ENCODE data around the gene FN3KRP. TPM values are rescaled to one million over a fixed set of nuclear protein-coding genes. Genes with fewer than 3 reads are reported as not detected.
A peak's percentile ranks its signal among the peaks of the same experiment; 100 is the strongest.

The FN3KRP gene
- total RNA-seq, 1 experiment from 2014 or later, result 16.4 TPM

DNA sequence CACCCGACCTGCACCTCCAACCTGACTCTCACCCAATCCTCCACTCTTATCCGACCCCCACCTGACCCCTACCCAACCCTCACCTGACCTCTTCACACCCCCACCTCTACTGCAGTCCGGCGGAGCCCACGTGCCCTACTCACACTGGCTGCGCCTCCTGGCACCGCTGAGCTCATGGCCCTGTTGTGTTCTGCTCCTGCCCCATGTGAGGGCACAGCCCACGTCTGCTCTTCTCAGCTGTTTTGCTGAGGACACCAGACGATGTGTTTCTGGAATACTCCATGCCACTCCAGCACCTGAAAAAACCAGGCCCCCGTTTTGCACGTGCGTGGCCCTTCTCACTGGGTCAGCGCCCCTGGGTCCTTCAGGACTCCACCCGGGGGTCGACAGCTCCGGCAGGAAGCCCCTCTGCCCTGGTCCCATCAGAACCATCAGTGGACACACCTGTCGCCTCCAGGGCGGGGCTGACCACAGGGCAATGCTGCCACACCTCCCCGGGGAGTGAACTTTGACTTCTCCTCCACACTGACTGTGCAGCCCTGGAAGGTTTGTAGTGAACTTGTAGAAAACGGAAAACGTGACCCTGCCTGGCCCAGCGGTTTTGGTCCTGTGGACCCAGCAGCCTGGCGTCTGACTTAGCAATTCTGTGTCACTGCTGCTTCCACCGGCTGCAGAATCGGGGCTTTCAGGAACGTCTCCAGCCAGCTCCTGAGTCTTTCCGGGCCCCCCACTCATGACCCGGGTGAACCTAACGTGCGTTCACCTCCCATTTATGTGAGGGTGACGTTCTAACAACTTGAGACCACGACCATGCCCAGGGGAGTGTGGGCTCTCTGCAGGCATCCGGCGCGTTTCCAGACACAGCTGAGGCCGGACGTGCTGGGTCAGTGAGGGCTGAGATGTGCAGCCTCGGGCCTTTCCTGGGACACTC lies 12.3 kb upstream of the FN3KRP start:
- no peak for DNase-seq (ENCODE audit: extremely low read depth, low read depth)

DNA sequence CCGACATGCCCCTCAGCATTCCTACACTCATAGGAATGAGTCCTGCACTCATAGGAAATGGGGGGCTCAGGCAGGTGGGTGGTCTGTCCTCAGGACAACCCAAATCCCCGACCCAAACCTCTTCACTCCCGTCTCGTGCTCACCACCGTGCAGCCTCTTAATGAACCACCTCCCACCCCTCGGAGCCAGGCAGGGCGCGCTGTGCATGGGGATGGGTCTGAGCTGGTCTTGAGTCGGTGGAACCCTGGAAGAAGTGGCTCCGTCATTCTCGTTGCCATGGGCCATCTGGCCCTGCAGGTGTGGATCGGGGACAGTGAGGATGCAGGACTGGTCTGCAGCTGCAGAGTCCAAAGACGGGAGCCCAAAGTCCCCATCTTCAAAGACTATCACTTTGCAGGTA lies 11.6 kb upstream of the FN3KRP start:
- DNase-seq (ENCODE audit: extremely low read depth, low read depth), result no peak

DNA sequence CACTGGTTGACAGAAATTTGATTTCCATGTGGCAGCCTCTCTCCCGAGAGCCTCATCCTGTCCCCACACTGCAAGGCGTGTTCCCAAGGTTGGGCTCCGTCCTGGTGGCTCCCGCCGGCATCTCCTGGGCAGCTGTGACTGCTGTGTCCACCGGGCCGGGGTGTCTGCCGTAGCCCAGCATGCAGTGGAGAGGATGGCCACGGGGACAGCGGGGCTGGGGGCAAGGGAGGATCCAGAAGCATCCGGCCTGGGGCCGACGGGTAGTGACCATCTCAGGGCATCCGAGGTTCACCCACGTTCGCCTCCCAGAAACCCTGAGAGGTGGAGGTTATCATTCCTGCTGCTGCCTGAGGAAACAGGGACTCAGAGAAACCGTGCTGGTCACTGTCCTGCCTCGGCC lies 10.8 kb upstream of the FN3KRP start:
- DNase-seq (ENCODE audit: extremely low read depth, low read depth), result no peak

DNA sequence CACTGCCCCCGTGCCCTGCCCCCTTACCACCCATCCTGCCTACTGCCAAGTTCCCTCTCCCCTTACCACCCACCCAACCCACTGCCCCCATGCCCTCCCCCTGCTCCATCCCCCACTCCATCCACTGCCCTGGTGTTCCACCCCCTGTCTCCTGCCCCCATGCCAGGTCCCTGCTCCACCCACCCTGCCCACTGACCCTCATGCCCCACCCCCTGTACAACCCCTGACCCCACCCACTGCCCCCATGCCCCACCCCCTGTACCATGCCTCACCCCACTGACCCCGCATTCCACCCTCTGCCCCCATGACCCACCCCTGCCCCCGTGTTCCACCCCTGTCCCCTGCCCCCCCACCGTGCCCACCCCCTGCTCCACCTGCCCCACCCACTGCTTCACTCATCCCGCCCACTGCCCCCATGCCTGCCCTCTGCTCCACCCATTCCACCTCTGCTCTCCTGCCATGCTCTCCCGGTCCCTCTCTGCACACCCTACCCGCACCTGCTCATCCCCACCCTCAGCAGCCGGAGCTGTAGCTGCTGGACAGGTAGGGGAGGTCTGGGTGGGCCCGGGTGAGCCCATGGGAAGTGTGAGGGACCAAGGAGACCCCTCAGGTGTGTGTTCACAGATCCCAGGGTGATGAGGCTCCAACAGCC lies 7.4 kb upstream of the FN3KRP start:
- DNase-seq (ENCODE audit: extremely low read depth, low read depth), result no peak

DNA sequence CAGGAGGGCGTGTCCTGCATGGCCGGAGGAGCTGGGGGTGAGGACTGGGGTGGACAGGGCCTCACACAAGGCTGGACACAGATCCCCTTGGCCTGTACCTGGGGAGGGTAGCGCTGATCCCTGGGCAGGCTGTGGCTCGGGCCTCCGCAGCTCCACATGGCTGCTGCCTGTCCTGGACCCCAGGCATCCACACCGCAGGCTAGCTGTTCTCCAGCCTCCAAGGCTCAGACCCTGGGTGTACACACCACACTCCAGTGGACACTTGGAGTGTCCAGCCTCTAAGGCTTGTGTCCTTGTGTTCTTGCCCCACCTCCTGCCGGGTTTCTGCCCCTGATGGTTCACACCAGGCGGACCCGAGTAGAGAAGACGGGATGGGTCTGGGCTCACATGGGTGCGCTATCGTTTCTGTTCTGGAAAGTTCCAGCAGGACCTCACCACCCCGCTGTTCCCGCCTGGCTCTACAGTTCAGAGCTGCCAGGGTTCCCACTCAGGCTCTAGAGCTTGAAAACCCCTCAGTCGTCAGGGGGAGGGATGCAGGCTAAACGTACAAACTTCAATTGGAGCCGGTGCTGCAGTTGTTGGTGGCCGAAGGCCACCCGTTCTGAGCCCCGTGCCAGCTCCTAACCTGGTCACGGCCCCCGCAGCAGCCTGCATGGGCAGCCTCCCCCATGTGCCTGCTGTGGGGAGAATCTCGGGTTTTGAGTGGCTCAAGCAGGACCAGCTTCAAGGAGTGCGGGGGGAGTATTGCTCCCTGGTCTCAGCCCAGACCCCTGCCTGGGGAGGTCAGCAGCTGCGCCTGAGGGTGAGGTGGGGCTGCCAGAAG lies 6.6 kb upstream of the FN3KRP start:
- no peak for DNase-seq (ENCODE audit: extremely low read depth, low read depth)

DNA sequence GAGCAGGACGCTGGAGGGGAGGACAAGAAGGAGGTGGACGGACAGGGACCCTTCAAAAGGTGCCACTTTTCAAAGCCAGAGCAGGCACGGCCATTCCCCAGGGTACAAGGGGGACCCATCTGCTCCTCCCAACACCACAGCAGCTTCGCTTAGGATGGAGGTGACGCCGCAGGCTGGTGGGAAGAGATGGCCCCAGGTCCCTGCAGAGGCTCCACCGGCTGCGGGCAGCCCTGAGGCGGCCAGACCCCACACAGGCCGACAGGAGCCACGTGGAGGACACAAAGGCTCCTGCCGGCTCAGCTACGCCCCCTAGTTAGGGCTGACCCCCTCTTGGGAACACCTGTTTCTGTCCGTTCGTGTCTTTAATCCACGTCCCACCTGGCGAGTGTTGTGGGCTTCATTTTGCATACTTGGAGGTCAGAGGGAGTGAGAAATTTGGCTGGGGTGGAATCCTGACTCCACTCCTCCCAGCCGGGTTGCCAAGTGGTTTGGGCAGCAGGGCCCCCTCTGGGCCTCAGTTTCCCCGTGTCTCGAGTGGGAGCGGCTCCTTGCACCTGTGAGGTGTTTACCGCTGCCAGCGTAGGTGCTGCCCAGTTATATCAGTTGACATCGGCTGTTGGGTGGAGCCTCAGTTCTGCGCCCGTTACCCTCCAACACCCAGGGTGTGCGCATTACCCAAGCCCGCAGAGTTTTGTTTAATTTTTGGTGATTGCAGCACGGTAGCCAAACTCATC lies 5.8 kb upstream of the FN3KRP start:
- no peak for DNase-seq (ENCODE audit: extremely low read depth, low read depth)

DNA sequence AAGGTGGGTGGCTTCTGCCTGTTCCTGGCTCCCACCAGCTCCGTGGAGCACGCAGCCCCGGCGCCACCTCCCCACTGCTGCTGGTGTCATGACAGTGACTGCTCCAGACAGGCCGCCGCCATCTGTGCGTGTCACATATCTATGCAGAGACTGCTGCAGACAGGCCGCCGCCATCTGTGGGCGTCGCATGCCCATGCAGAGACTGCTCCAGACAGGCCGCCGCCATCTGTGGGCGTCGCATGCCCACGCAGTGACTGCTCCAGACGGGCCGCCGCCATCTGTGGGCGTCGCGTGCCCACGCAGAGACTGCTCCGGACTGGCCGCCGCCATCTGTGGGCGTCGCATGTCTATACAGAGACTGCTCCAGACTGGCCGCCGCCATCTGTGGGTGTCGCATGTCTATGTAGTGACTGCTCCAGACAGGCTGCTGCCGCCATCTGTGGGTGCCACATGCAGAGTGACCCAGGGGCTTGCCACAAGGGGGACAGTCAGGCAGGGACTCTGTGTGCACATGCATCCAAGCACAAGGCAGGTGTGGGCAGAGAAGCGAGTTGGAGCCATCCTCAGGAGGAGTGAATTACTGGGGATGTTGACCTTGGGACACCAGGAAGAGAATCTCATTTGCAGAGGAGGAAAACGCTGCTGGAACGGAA lies 3.3 kb upstream of the FN3KRP start:
- no peak for DNase-seq (ENCODE audit: extremely low read depth, low read depth)

DNA sequence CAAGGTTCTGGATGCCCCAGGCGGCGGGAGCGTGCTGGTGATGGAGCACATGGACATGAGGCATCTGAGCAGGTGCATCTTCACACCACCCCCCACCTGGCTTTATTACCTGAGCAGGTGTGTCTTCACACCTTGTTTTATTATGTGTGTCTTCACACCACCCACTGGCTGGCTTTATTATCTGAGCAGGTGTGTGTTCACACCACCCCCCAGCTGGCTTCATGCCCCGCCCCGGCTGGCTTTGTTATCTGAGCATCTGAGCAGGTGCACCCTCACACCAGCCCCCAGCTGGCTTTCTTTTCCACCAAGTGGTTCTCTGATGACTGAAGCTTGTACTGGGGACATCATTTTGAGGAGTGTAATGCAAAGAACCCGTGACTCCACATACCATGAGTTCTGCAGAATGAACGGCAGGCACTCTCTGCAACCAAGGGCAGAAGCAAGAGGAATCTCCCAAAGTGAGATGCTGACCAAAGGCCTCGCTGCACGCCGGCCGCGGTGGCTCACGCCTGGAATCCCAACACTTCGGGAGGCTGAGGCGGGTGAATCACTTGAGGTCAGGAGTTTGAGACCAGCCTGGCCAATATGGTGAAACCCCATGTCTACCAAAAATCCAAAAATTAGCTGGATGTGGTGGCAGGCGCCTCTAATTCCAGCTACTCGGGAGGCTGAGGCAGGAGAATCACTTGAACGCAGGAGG lies 2.6 kb downstream of the FN3KRP start:
- DNase-seq (ENCODE audit: extremely low read depth, low read depth), result no peak

DNA sequence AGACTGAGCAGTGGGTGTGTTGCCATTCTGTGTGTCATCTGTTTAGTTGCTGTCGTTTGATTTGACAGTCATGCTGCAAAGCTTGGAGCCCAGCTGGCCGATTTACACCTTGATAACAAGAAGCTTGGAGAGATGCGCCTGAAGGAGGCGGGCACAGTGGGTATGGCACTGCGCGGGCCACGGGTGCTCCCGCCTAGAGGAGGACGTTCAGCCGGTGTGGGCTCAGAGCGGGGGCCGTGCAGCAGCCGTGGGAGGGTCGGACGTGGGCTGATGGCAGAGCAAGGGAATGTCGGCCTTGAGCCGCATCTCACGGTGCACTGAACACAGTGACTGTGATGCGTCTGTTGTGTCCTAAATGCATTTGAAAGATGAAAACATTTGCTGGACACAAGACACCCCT lies 3.7 kb downstream of the FN3KRP start:
- no peak for DNase-seq (ENCODE audit: extremely low read depth, low read depth)

DNA sequence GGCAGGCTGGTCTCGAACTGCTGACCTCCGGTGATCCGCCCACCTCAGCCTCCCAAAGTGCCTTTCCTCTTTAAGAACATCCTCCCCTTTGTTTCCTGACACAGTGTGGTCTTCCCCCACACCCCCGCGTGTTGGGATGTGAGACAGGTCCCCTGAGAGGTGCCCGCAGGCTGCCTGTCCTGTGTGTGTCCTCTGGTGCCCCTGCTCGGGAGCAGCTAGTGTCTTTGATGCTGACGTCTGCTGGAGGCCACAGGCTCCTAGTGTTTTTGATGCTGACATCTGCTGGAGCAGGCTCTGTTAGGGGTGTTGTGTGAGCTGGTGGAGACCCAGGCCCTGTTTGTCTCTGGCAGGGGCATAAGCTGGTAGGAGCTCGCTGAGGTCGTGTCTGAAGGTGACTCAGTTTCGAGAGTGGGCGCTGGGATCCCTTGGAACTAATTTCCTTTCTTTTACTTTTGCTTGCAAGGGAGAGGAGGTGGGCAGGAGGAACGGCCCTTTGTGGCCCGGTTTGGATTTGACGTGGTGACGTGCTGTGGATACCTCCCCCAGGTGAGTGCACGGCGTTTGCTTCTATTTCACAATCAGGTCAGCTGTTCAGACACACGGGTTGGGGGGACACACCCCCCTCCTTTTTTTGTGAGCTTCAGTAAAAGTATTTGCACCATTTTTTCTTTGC lies 6.0 kb downstream of the FN3KRP start:
- DNase-seq (ENCODE audit: extremely low read depth, low read depth), result no peak

DNA sequence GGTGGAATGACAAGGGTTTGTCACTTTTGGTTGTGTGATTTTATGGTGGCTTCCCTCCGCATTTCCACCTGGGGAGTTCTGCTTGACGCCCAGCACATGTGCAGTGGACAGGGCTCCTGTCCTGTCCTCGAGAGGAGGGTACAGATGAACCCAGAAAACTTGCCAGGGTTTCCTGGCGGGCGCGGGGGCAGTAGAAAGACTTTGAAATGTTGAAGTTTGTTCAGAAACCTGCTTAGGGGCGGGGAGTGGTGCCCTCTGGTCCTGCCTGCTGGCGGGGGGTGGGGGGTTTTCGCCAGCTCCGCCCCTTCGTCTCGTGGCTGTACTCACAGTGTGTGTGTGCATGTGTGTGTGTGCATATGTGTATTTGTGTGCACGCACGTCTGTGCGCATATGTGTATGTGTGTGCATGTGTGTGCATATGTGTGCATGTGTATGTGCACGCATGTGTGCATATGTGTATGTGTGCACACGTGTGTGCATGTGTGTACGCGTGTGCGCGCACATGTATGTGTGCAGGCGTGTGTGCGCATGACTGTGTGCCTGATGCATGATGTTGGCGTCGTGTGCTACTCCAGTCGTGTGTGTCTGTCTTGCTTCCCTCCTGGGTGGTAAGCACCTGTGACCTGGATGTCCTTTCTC lies 6.8 kb downstream of the FN3KRP start:
- DNase-seq (ENCODE audit: extremely low read depth, low read depth), result no peak

DNA sequence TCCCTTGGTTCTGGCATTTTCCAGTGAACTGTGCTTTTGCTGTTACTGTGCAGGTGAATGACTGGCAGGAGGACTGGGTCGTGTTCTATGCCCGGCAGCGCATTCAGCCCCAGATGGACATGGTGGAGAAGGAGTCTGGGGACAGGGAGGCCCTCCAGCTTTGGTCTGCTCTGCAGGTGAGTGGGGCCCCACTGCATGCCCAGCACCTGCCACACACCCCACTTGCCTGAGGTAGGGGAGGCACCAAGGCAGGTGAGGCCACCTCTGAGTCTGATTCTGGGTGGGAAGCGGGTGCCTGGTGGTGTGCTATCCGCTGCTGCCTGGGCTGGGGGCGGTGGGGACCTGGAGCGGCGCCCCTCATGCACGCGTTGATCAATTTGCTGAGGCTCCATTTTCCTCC lies 9.9 kb downstream of the FN3KRP start:
- DNase-seq (ENCODE audit: extremely low read depth, low read depth), result no peak

DNA sequence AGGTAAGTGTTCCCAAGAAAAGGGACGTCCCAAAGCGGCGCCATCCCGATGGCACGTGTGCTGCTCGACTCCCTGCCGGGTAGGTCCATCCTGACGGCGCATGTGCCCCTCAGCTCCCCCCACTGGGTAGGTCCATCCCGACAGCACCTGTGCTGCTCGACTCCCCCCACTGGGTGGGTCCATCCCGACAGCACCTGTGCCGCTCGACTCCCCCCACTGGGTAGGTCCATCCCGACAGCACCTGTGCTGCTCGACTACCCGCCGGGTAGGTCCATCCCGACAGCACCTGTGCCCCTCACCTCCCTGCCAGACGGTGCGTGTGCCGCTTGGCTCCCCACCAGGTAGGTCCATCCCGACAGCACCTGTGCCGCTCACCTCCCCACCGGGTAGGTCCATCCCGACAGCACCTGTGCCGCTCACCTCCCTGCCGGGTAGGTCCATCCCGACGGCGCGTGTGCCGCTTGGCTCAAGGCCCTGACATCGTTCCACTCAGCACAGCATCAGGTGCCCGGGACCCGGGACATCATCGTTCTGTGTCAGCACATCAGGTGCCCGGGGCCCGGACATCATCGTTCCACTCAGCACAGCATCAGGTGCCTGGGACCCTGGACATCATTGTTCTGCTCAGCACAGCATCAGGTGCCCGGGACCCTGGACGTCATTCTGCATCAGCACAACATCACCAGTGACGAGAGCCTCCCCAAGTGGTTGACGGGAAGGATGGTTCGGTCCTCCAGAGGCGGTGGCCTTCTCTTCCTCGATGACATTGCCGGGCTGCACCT lies 13.2 kb downstream of the FN3KRP start:
- DNase-seq (ENCODE audit: extremely low read depth, low read depth), result no peak

DNA sequence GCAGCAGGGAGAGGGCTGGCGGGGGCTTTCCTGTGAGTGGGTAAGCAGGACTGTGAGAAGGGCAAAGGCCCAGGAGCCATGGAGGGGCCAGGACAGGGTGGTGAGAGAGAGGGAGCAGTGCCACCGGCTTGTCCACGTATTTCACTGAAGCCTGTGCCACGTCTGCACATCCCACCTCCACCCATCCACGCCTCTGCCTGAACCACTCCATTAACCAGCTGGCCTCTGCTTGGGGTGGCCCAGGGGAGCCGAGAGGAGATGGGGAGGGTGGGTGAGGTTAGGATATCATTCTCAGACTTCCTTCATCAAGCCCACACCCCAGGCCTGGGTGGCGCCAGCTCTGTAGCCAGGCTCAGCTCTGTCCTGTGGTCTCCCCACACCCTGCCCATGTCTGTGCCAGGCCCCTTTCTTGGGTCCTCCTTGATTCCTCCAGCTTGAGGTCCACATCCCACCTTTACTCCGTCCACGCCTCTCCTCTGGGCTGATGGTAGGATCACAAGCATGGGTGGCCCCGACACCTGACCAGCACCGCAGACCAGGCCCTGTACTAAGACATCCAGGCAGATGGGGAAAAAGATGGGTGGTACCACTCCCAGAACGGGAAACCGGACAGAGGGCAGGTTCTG lies 15.7 kb downstream of the FN3KRP start:
- DNase-seq (ENCODE audit: extremely low read depth, low read depth), result no peak

DNA sequence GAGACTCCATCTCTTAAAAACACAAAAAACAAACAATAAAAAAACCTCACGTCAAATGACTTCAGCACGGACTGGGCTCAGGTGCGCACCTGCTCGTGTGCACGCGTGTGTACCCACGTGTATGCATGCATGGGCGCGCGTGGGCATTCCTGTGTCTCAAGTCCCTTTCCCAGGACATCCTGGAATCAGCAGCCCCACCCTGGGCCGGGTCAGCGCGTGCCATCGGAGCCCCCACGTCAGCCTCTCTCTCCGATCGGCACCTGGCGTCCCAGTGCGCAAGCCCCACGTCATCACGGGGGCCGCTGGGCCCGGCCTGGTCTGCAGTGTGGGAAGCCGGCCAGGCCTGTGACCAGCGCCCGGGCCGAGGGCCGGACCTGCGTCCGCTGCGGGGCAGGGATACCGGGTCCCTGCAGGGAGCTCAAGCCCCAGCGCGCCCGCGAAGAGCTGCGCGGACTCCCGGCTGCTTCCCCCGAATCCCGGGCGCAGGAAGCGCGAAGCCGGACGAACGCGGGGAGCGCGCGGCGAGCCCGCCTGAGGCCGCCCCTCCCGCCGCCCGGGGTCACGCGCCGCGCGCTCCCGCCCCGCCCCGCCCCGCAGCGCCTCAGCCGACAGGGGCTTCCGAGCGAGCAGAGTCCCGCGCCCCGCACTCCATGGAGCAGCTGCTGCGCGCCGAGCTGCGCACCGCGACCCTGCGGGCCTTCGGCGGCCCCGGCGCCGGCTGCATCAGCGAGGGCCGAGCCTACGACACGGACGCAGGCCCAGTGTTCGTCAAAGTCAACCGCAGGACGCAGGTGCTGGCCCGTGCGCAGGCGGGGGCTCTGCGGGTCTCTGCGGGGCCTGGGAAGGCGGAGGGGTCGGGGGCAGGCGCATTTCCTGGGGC lies 18.7 kb downstream of the FN3KRP start, which contains the start of gene FN3K:
FN3K (plus strand) TSS at position 629 of the 880 bp plus-strand sequence; CDS start at position 651, 22 bp downstream.
- peak; percentile 39 for DNase-seq (ENCODE audit: extremely low read depth, low read depth)

All from NCI-H460 (cell line).